HG03103 (cell line): ENCODE data around the gene RBPJ.
"Not testable (repeated sequence)": the region's sequence is repeated elsewhere in the genome, so short reads cannot be mapped to it uniquely, and the experiment has no call there.

Experiments used
- ATAC-seq: cut with Tn5 transposase; IDR thresholded peaks from one replicate; pipeline ENCODE4 v1.9.1; 2021; ENCODE audit warnings: low read depth; ENCODE audit not compliant: unreplicated experiment

Gene RBPJ

GRCh38 chr4:26300314-26301307, 20.2 kb upstream of the RBPJ start:
- ATAC-seq, result no peak

- no peak for ATAC-seq
These were observed 18.5 kb upstream of the RBPJ start for GRCh38 chr4:26302031-26302899.

- ATAC-seq, result no peak
These were observed 17.8 kb upstream of the RBPJ start for GRCh38 chr4:26303008-26303407.

GRCh38 chr4:26307037-26307800, 13.6 kb upstream of the RBPJ start:
- no peak for ATAC-seq

- no peak for ATAC-seq
These were observed 12.2 kb upstream of the RBPJ start for GRCh38 chr4:26308568-26308967.

- ATAC-seq, result no peak
These were observed 10.6 kb upstream of the RBPJ start for GRCh38 chr4:26310264-26310663.

GRCh38 chr4:26311633-26312032, 9.2 kb upstream of the RBPJ start:
- ATAC-seq, result no peak

- ATAC-seq, result not testable (repeated sequence)
These were observed 5.4 kb upstream of the RBPJ start for GRCh38 chr4:26315316-26315932.

GRCh38 chr4:26317766-26318165, 3.0 kb upstream of the RBPJ start:
- no peak for ATAC-seq

- ATAC-seq, result peak; percentile 76
These were observed 1.3 kb upstream of the RBPJ start for GRCh38 chr4:26319467-26319948.

GRCh38 chr4:26319949-26320537, 771 bp upstream of the RBPJ start:
- ATAC-seq, result no peak

GRCh38 chr4:26321373-26322221, 783 bp downstream of the RBPJ start:
- ATAC-seq, result no peak

GRCh38 chr4:26322346-26322745, 1.5 kb downstream of the RBPJ start:
- no peak for ATAC-seq

- no peak for ATAC-seq
These were observed 3.0 kb downstream of the RBPJ start for GRCh38 chr4:26323821-26324220.

GRCh38 chr4:26325191-26325590, 4.4 kb downstream of the RBPJ start:
- no peak for ATAC-seq

- ATAC-seq, result no peak
These were observed 6.0 kb downstream of the RBPJ start for GRCh38 chr4:26326791-26327190.

GRCh38 chr4:26330186-26330787, 9.5 kb downstream of the RBPJ start:
- peak; percentile 79 for ATAC-seq

- ATAC-seq, result no peak
These were observed 10.1 kb downstream of the RBPJ start for GRCh38 chr4:26330946-26331345.
